Small intestine (tissue), 7 donors: ENCODE results near the gene DNAAF6. TPM values are rescaled to one million over a fixed set of nuclear protein-coding genes. Genes with fewer than 3 reads are reported as not detected.

Source experiments
- DNase-seq, 2 donors: peaks; one replicate each; pipeline versions ENCODE4 v3.0.0 to v3.0.0-alpha.2; 2013
- FAIRE-seq: peaks from 2 replicates; lab custom pipeline; 2012; peaks lifted over from hg19 to GRCh38; lab: Jason Lieb, UNC
- H3K27ac ChIP-seq, 3 donors: one replicate each; pipeline ENCODE4 v1.5.1; 2013; ENCODE audit warnings: low read length in 2 of 3, mild to moderate bottlenecking in 2 of 3, control low read depth in 1 of 3, inconsistent platforms in 1 of 3, low read depth in 1 of 3, moderate library complexity in 1 of 3
- H3K27me3 ChIP-seq, 3 donors: one replicate each; pipeline ENCODE4 v1.6.1; 2013; ENCODE audit warnings: low read length in 3 of 3, inconsistent platforms in 1 of 3; ENCODE audit not compliant: control insufficient read depth in 3 of 3, insufficient read depth in 3 of 3
- H3K36me3 ChIP-seq, 3 donors: one replicate each; pipeline ENCODE4 v1.6.1; 2013; ENCODE audit warnings: low read length in 3 of 3, inconsistent platforms in 1 of 3, low read depth in 1 of 3, mild to moderate bottlenecking in 1 of 3, moderate library complexity in 1 of 3; ENCODE audit not compliant: control insufficient read depth in 3 of 3, insufficient read depth in 2 of 3
- H3K4me1 ChIP-seq, 3 donors: one replicate each; pipeline ENCODE4 v1.6.1; 2013; ENCODE audit warnings: low read length in 2 of 3, inconsistent platforms in 1 of 3, low read depth in 1 of 3, mild to moderate bottlenecking in 1 of 3, moderate library complexity in 1 of 3; ENCODE audit not compliant: control insufficient read depth in 3 of 3, insufficient read depth in 2 of 3
- H3K4me3 ChIP-seq, 3 donors: one replicate each; pipeline ENCODE4 v1.5.1; 2013; ENCODE audit warnings: low read length in 3 of 3, control low read depth in 1 of 3, inconsistent platforms in 1 of 3, low read depth in 1 of 3, mild to moderate bottlenecking in 1 of 3, moderate library complexity in 1 of 3
- H3K9me3 ChIP-seq, 2 donors: one replicate each; pipeline ENCODE4 v1.6.1; 2013; ENCODE audit warnings: low read depth in 1 of 2, low read length in 1 of 2; ENCODE audit not compliant: control insufficient read depth in 2 of 2, insufficient read depth in 1 of 2
- WGBS, 3 donors: extraction: QIAGEN DNeasy Blood & Tissue Kit; methylation state at CpG; one replicate each; pipeline ENCODE4 v1.1.7; 2013; 5-methylcytosine and 5-hydroxymethylcytosine counted together
- polyA plus RNA-seq, 4 donors: library from polyadenylated mRNA; stranded (reverse) in 3 of 4; unstranded in 1 of 4; fragments of 200-250 nt in 3 of 4; fragments of 120-200 nt in 1 of 4; gene quantifications; one replicate each; pipeline versions ENCODE4 v1.2.1 to v1.2.3, GENCODE V29; 2013
- donor health status: healthy with polysubstance abuse.
- donor health status: control.
- donor health status: control.
- donor health status: Bipolar disorder and iron deficiency.
- donor health status: healthy.

Gene DNAAF6
- polyA plus RNA-seq, 4 donors: not detected

DNA sequence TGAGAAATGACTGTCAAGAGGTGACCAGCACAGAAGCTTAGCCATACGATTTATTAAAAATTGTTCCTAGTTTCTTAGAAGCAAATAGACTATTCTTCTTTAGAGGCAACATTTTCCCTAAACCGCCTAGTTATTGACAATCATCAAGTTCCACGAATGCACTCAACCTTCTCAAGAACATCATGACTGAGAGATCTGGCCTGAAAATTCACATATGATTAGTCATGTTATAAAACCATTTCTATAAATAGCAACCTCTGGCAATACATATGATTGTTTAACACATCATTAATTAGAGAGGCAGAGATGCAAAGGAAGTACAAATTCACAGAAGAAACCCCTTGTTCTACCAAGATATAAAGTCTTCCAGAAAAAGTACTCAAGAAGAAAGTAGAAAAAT, 6.9 kb upstream of the DNAAF6 start:
- FAIRE-seq: no peak
- H3K4me3 ChIP-seq: no peak overlapping the region
- 72 to 89% (median 87%) methylated on average over 3 of the region's 3 CpGs for WGBS, 3 donors
- no peak for DNase-seq
- no peaks in the 10 kb centered on the region for H3K36me3 ChIP-seq
- no peaks in the 10 kb centered on the region for H3K4me1 ChIP-seq
- H3K9me3 ChIP-seq: no peaks in the 10 kb centered on the region
- H3K27me3 ChIP-seq: no peaks in the 10 kb centered on the region
- no peak overlapping the region for H3K27ac ChIP-seq

DNA sequence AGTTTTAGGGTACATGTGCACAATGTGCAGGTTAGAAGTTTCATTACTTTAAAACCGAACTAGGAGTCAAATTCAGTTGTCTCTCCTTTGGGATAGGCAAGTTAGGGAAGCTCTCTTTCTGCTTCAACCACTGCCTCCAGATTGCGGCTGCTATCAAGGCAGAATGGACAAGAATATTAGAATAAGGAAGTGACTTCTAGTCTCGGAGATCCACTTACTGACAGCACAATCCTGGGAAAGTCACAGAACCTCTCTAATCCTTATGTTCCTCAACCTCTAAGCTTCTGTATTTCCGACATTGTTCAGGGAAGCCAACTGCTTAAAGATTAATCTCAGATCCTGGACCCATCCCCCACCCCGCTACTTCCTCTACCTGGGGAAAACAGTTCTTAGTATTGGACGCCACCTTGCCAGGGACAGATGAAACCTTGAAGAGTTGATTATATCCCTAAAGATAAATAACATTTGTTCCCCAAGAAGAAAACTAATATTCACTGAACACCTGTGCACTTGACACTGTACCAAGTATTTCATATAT, 2.3 kb upstream of the DNAAF6 start:
- FAIRE-seq (no peak), DNase-seq (peak; percentile 73)
- no peaks in the 10 kb centered on the region for H3K36me3 ChIP-seq
- 29 to 53% (median 52%) methylated on average over 6 of the region's 6 CpGs for WGBS, 3 donors
- H3K27me3 ChIP-seq: no peaks in the 10 kb centered on the region
- no peaks in the 10 kb centered on the region for H3K4me1 ChIP-seq
- peak overlapping the region in 1 of 3 donors; percentile 47 for H3K27ac ChIP-seq
- H3K9me3 ChIP-seq: no peaks in the 10 kb centered on the region
- peak overlapping the region in 1 of 3 donors; percentile 26 for H3K4me3 ChIP-seq

DNA sequence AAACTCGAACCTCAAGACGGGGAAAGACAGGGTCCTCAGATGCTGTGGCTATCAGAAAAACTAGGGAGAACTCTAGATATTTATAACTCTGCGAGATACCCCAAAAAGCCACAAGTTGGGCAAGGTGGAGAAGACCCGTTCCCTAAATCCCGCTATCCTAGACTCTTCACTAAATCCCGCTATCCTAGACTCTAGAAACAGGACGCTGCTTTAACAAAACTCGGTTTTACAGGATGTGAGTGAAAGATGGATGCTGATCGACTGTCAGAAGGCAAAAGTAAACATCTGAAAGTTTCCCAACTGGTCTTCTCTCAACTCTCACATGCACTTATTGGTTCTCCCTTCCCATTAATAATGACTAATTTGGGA, 270 bp downstream of the DNAAF6 start:
- no peak for FAIRE-seq
- H3K4me3 ChIP-seq: peak overlapping the region in 1 of 3 donors; percentile 59

DNA sequence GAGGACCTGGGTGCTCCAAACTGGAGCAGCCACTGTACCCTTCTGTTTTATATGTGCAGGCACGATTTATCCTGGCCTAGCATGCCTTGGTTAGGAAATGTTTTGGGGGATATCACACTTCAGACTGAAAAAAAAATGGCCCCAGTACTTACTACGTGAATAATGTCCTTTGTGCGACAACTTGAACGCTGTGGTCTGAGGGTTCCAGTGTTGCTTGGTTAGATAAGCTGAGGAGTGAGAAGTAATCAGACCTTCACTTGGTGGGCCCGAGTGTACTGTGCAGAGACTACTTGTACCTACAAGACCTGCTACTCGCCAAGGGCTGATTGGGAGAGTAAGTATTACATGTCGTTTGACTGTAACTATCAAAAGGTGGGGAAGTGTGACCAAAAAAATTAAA, 678 bp downstream of the DNAAF6 start:
- no peak overlapping the region for H3K27ac ChIP-seq
- DNase-seq: no peak
- no peaks in the 10 kb centered on the region for H3K4me1 ChIP-seq
- no peaks in the 10 kb centered on the region for H3K27me3 ChIP-seq
- no peaks in the 10 kb centered on the region for H3K36me3 ChIP-seq
- no peaks in the 10 kb centered on the region for H3K9me3 ChIP-seq
- no peak overlapping the region for H3K4me3 ChIP-seq
- no peak for FAIRE-seq
- WGBS, 3 donors: 83 to 92% (median 90%) methylated on average over 7 of the region's 7 CpGs

More for the DNA sequence above, 270 bp downstream of the DNAAF6 start:
- no peak for DNase-seq
- Histone ChIP-seq H3K9me3 (no peaks in the 10 kb centered on the region), H3K36me3 (no peaks in the 10 kb centered on the region), H3K4me1 (no peaks in the 10 kb centered on the region), H3K27me3 (no peaks in the 10 kb centered on the region), H3K27ac (no peak overlapping the region)
- 55 to 63% (median 60%) methylated on average over 9 of the region's 9 CpGs for WGBS, 3 donors

DNA sequence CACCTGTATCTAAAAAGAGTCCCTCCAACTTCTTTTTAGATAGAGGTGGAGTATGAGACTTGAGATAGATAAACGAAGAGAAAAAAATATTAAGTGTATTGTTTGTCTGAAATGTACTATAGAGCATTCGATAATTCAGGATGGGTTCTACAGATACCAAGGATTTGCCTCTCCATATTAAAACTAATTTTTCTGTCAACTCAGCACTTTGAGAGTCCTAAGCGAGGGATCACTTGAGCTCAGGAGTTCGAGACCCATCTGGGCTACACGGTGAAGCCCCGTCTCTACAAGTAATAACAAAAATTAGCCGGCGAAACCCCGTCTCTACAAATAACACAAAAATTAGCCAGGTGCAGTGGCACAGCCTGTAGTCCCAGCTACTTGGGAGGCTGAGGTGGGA, 1.5 kb downstream of the DNAAF6 start:
- Histone ChIP-seq H3K27ac (no peak overlapping the region), H3K9me3 (no peaks in the 10 kb centered on the region), H3K36me3 (no peaks in the 10 kb centered on the region), H3K4me1 (no peaks in the 10 kb centered on the region), H3K4me3 (no peak overlapping the region), H3K27me3 (no peaks in the 10 kb centered on the region)
- WGBS, 3 donors: 93 to 94% (median 94%) methylated on average over 9 of the region's 9 CpGs
- FAIRE-seq (no peak), DNase-seq (no peak)

DNA sequence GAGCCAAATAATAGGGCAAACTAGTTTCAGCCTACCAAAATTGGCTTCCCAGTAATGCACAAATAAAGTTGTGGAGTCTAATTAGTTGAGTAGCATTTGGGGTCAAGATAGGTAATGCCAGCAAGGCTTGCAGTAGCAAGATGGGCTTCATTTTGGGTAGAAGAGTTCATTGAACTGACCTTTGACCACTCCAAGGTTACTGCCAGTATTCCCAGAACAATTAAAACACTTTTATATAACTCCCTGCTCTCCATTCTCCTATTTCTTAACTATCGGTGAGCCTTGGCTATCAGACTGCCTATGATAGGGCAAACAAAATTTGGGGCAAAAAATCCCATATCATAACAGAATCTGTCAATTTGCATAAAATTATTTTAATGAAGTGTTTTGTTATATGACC, 7.1 kb downstream of the DNAAF6 start:
- 35 to 84% (median 55%) methylated on average over 1 of the region's 1 CpG for whole genome bisulfite sequencing, 3 donors
- H3K4me1 ChIP-seq: no peaks in the 10 kb centered on the region
- H3K27ac ChIP-seq: no peak overlapping the region
- no peaks in the 10 kb centered on the region for H3K9me3 ChIP-seq
- H3K4me3 ChIP-seq: no peak overlapping the region
- FAIRE-seq: no peak
- no peaks in the 10 kb centered on the region for H3K27me3 ChIP-seq
- no peaks in the 10 kb centered on the region for H3K36me3 ChIP-seq
- DNase-seq: no peak

DNA sequence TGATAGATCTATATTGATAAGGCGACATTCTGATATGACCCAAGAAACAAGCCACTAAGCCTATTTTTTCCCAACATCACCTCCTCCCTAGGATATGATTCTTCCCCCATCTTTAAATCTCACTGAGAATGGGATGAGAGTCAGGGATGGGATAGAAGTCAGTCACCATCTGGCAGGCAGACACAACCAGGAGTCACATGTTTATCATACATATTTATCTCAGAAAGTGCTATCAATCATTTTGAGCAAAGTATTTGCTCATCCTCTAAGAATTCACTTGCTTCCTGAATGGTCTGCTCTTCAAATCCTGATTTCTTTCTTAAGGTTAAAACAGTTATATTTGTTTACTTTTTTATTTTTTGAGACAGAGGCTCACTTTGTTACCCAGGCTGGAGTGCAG, 20.3 kb downstream of the DNAAF6 start:
- H3K4me3 ChIP-seq: no peak overlapping the region
- WGBS, 3 donors: 69 to 87% (median 76%) methylated on average over 1 of the region's 1 CpG
- H3K27me3 ChIP-seq: no peaks in the 10 kb centered on the region
- no peaks in the 10 kb centered on the region for H3K36me3 ChIP-seq
- H3K9me3 ChIP-seq: no peaks in the 10 kb centered on the region
- H3K27ac ChIP-seq: no peak overlapping the region
- DNase-seq (no peak), FAIRE-seq (no peak)
- H3K4me1 ChIP-seq: no peaks in the 10 kb centered on the region

DNA sequence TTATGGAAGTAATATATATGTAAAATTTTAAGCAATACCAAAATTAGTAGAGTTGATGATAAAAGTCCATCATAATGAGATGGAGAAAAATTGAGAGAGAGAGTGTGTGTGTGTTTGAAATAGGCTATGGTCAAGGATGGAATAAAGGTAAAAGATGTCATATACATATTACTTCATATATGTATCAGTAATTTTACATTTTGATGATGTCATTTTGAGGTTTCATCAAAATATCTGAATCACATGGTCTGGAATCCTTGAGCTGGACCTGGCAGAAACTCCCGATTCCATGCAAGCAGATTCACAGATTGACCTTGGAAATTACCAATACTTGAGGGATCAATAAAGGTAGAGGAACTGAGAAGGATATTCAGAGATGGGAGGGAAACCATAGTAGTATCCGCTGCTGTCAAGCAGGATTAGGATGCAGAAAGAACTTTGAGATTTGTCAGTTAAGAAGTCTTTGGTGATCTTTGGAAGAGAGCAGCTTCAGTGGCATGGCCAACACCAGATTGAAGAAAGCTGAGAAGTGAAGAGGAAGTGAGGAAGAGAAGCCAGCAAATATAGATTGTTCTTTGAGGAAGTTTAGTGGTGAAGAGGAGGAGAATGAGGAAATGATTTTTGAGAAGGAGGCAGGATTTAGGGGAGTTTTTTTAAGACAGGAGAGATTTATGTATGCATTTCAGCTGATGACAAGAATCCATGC, 21.5 kb downstream of the DNAAF6 start:
- no peaks in the 10 kb centered on the region for H3K36me3 ChIP-seq
- H3K4me3 ChIP-seq: no peak overlapping the region
- WGBS, 3 donors: 71 to 94% (median 89%) methylated on average over 2 of the region's 2 CpGs
- H3K27ac ChIP-seq: no peak overlapping the region
- no peaks in the 10 kb centered on the region for H3K9me3 ChIP-seq
- no peak for FAIRE-seq
- no peaks in the 10 kb centered on the region for H3K27me3 ChIP-seq
- H3K4me1 ChIP-seq: no peaks in the 10 kb centered on the region
- no peak for DNase-seq

DNA sequence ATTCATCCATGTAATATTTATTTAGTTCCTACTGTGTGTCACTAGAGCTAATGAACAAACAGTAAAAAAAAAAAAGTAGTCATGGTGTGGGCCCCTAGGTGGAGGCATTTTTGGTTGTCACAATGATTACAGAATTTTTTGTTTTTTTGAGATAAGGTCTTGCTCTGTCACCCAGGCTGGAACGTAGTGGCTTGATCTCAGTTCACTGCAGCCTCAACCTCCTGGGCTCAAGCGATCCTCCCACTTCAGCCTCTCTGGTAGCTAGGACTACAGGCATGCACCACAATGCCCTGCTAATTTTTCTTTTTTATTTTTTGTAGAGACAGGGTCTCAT, 22.0 kb downstream of the DNAAF6 start:
- no peak overlapping the region for H3K4me3 ChIP-seq
- H3K27ac ChIP-seq: no peak overlapping the region
- WGBS, 3 donors: 77 to 92% (median 83%) methylated on average over 2 of the region's 2 CpGs
- no peaks in the 10 kb centered on the region for H3K36me3 ChIP-seq
- H3K27me3 ChIP-seq: no peaks in the 10 kb centered on the region
- no peaks in the 10 kb centered on the region for H3K9me3 ChIP-seq
- no peaks in the 10 kb centered on the region for H3K4me1 ChIP-seq
- no peak for FAIRE-seq
- no peak for DNase-seq
